Measurements from ENCODE around the gene AK8.
"Not testable (repeated sequence)": the region's sequence is repeated elsewhere in the genome, so short reads cannot be mapped to it uniquely, and the experiment has no call there.

AK8 gene

DNA sequence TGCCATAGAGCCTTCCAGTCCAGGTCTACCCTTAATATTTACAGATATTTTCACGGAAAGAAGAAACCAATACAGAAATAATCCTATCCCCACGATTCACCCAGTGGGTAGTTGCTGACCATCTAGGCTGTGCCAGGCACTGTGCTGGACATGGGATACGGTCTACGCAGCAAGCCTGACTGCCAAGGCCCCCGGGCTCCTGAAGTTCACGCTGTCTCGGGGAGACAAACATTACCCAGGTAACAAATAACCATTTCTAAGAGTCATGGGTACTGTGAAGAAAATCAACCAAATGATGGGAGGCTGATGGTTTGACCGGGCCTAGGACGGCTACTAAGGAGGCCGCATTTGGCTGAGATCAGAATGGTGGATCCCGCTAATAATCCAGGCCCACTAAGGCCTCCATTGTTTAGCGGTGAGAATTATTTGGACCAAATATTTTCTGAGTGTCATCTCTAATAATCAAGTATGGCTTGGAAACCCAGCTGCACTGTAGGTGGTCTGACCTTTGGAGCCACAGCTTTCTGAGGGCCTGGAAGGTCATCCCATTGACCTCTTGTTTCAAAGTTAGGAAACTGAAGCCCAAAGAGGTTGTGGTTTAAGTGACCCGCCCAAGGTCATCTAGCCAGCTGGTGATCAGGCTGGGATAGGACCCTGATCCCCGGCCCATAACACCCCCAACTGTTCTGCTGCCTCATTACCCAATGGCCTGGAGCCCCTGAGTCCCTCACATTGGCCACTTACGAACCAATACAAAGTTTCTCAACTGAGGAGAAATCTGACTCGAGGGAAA lies 82.4 kb downstream of the AK8 start:
- FAIRE-seq: no peak

GRCh38 chr9:132794730-132795380 lies 83.2 kb downstream of the AK8 start:
- FAIRE-seq: no peak

DNA sequence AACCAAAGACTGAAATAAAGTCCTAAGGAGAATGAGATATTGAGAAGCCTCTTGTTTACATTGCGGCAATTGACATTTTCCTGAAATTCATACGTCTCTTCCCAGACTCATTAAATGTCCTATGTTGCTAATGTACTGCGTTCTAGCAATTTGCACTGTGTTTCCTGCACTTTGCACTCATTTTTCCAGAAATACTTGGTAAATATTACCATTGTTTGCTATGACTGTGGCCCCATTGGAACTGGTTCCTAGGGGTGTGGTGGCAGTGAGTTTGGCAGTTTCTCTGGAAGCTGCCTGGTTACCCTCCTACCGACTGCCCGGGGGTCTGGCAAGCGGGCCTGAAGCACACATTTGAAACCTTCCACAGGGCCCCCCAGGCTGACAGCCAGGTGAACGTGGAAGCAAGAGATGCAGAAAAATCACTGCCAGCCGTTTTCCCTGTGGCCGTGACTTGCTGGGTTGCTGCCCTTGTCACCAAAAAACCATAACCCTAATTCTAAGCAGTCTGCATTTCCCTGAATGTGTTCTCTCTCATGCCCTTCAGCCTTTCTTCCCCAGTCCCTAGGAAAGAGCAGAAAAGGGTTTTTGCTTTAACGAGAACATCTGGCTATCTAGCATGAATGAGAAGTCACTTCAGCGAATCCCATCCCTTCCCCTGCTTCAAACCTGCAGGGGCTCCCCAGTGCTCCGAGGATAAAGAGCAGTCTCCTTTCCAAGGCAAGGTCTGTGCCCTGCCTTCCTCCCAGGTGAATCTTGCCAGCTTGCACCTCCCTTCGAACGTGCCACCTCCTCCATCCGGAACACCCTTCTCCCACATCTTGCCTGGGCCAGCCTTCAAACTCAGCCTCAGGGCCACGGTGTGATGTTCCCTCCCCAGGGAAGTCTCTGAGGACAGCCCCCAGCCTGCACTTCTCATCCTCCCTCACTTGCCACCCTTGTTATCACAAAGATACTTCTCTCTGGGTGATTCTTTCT lies 84.2 kb downstream of the AK8 start:
- no peak for FAIRE-seq

- no peak for FAIRE-seq
Observed at GRCh38 chr9:132792547-132792946, 85.5 kb downstream of the AK8 start.

DNA sequence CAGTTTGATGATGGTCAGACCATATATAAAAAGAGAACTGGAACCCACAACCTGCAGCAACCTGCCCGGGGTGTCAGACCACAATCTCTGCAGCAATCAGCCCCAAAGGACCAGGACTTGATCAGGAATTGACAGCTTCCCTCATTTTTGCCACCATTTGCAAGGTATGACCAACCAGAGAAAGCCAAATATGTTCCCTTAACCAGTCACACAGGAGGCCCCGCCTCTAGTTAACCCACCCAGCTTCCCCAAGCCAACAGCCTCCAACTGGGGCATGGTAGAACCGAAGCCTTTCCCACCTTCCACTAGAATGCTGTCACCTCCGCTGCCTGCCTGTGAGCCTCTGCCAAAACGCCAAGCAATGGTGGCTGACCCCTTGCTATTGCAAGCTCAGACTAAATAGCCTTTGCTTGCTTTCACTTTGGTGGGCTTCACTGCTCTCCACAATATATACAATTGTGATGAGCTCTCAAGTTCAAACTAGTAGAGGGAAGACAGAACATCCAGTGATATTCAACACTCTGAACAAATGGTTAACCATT lies 86.3 kb downstream of the AK8 start:
- no peak for FAIRE-seq

DNA sequence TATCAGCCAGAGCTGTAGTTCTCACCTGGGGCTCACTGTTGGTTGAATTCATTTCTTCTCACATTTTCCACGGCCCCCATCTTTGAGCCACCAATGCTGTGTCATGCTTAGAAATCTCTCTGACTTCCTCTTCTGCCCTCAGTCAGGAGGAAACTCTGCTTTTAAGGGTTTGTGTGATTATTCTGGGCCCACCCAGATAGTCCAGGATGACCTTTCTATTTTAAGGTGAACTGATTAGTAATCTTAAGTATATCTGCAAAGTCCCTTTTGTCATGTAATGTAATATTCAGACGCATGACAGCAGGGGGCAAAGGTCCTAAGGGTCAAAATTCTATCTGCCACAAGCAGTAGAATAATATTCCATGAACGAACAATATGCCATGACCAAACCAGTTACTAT lies 88.4 kb downstream of the AK8 start:
- FAIRE-seq: no peak

DNA sequence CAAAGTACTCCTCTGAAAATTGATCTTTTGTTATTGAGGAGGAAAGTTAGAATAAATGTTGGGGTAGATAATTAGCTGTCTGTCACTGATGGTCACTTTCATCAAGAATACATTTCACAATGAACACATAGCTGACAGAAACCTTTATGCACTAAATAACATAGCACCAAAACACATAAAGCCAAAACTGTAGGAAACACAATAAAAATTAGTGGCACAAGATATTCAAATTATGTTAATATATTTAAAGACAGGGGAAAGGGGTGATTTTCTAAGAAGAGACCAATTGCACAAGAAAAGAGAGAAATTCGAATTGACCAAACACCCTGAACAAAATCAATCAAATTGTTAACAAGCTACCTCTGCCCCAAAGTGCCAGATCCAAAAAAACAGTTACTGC lies 89.7 kb downstream of the AK8 start:
- FAIRE-seq: no peak

DNA sequence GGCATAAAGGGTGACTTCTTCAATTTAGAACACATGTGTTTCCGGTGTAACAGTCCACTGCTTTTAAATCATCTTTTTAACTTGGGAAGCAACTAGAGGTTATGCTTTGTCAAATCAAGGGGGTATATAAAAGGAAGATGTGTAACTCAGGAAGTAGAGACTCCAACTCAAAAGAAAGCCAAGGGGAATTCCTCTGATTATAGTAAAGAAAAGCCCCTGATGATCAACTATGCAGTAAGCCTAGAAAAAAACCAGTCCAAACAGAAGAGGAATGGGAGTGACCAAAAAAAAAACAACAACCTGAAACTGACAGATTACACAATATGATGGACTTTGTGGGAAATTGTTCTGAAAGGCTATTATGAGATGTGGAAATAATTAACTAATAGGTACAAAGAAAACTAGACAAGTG lies 90.3 kb downstream of the AK8 start:
- FAIRE-seq: no peak

- no peak for FAIRE-seq
Observed at GRCh38 chr9:132784286-132784830, 93.7 kb downstream of the AK8 start.

- no peak for FAIRE-seq
Observed at GRCh38 chr9:132783006-132783405, 95.1 kb downstream of the AK8 start.

- FAIRE-seq: no peak
Observed at GRCh38 chr9:132782037-132782436, 96.0 kb downstream of the AK8 start.

GRCh38 chr9:132780230-132781007 lies 97.7 kb downstream of the AK8 start:
- no peak for FAIRE-seq

DNA sequence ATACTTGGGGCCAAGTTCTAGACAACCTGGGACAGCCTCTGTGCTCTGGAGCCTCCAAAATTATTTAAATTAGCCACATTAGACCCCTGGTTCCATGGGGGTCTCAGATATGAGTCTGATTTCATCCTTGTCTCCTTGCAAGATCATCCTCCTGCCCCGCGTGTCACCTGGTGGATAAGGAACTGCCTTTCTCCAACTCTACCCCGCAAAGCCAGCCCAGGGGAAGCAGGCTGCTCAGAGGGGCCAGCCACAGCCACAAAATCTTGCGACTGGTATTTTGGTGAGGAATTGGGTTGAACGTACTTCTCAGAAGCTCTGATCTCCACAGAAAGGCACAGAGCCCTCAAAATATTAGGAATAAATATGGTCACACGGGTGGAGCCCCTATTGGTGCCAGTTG lies 101.2 kb downstream of the AK8 start:
- FAIRE-seq: no peak

DNA sequence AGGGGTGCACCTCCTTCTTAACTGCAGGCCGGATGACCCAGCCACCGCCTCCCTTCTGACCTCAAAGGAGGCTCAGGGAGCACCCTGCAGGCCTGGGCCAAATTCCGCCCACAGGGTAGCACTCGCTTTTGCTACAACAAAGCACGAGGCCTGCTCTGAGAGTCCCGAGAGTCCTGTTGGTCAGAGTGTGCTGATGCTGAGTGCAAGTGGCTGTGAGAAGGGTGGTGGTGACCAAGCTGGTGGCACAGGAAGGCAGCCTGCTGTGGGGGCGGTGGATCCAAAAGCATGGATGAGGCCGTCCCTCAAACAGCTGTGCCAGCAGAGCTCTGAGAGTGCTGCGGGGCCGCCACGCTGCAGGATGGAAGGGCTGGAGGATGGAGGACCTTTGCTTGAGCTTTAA lies 101.8 kb downstream of the AK8 start:
- FAIRE-seq: no peak

GRCh38 chr9:132775720-132776119 lies 102.4 kb downstream of the AK8 start:
- FAIRE-seq: no peak

GRCh38 chr9:132774886-132775285 lies 103.2 kb downstream of the AK8 start:
- FAIRE-seq: no peak

- FAIRE-seq: no peak
Observed at GRCh38 chr9:132773764-132774339, 104.2 kb downstream of the AK8 start.

- no peak for FAIRE-seq
Observed at GRCh38 chr9:132773093-132773492, 105.0 kb downstream of the AK8 start.

DNA sequence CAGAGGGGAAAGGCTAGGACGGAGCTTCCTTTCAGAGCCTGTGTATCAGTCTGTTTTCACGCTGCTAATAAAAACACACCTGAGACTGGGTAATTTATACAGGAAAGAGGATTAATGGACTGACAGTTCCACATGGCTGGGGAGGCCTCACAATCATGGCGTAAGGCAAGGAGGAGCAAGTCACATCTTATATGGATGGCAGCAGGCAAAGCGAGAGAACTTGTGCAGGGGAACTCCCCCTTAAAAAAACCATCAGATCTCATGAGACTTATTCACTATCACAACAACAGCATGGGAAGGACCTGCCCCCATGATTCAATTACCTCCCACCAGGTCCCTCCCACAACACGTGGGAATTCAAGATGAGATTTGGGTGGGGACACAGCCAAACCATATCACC lies 106.3 kb downstream of the AK8 start:
- FAIRE-seq: not testable (repeated sequence)

DNA sequence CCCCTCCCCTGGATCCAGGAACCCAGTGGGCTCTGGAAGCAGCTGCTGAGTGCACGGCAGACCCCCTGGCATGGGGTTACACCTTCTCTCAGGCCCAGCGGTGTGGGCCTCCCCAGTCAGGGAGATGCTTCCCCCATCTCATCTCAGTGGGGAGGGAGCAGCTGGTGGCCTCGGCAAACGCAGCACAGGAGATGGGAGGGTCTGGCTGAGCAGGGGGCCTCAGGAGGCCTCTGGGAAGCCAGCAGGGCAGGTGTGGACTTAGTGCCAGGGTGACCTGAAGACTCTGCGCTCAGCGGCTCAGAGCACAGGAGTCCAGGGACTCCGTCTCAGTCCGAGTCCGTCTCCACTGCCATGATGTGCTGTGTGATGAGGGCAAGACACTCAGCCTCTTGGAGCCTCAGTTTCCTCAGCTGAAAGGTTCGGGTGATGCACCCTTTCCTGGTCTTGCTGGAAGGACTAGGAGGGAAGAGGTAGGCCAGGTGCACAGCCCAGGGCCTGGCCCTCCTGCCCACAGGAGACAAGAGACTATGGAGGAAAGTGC lies 107.2 kb downstream of the AK8 start:
- no peak for FAIRE-seq
